H9 (cell line): ENCODE results near the gene HPCAL1. TPM values are rescaled to one million over a fixed set of nuclear protein-coding genes. Genes with fewer than 3 reads are reported as not detected.

Experiments
- DNase-seq: peaks from one replicate; pipeline ENCODE4 v3.0.0-alpha.2; 2017
- H2AFZ ChIP-seq: one replicate; pipeline ENCODE4 v1.6.1; 2013; ENCODE audit warnings: mild to moderate bottlenecking, low read length, control low read depth, moderate library complexity
- H2AK5ac ChIP-seq: 2 replicates; pipeline ENCODE4 v1.6.1; 2013; ENCODE audit warnings: low read length, control low read depth, mixed read lengths; ENCODE audit not compliant: insufficient read length
- H2BK120ac ChIP-seq: one replicate; pipeline ENCODE4 v1.6.1; 2013; ENCODE audit warnings: low read depth, mild to moderate bottlenecking, low read length, control low read depth, inconsistent platforms; ENCODE audit not compliant: poor library complexity, severe bottlenecking
- H2BK12ac ChIP-seq: 2 replicates; pipeline ENCODE4 v1.6.1; 2013; ENCODE audit warnings: low read length, control low read depth, mixed read lengths, low read depth; ENCODE audit not compliant: insufficient read length
- H2BK15ac ChIP-seq: 2 replicates; pipeline ENCODE4 v1.6.1; 2013; ENCODE audit warnings: low read depth, low read length, control low read depth
- H2BK20ac ChIP-seq: one replicate; pipeline ENCODE4 v1.6.1; 2013; ENCODE audit warnings: low read depth, mild to moderate bottlenecking, low read length, control low read depth, inconsistent platforms; ENCODE audit not compliant: poor library complexity, severe bottlenecking
- H2BK5ac ChIP-seq: 2 replicates; pipeline ENCODE4 v1.6.1; 2013; ENCODE audit warnings: low read length, control low read depth, mixed read lengths; ENCODE audit not compliant: insufficient read length
- H3K14ac ChIP-seq: 2 replicates; pipeline ENCODE4 v1.6.1; 2013; ENCODE audit warnings: low read length, control low read depth; ENCODE audit not compliant: insufficient read depth
- H3K18ac ChIP-seq: 2 replicates; pipeline ENCODE4 v1.6.1; 2013; ENCODE audit warnings: low read depth, mild to moderate bottlenecking, mixed read lengths, low read length, control low read depth; ENCODE audit not compliant: insufficient read length
- H3K23ac ChIP-seq: 2 replicates; pipeline ENCODE4 v1.6.1; 2013; ENCODE audit warnings: low read length, control low read depth, mixed read lengths, low read depth; ENCODE audit not compliant: insufficient read length
- H3K23me2 ChIP-seq: 2 replicates; pipeline ENCODE4 v1.6.1; 2013; ENCODE audit warnings: low read depth, mild to moderate bottlenecking, mixed read lengths, low read length, control low read depth; ENCODE audit not compliant: insufficient read length, poor library complexity, severe bottlenecking
- H3K27ac ChIP-seq: 2 replicates; pipeline ENCODE4 v1.5.1; 2013; ENCODE audit warnings: low read length, control low read depth, mixed read lengths, low read depth; ENCODE audit not compliant: insufficient read length
- H3K27me3 ChIP-seq: 2 replicates; pipeline ENCODE4 v1.6.1; 2013; ENCODE audit warnings: low read length, control low read depth, inconsistent platforms; ENCODE audit not compliant: insufficient read depth
- H3K4ac ChIP-seq: 2 replicates; pipeline ENCODE4 v1.6.1; 2013; ENCODE audit warnings: low read depth, mild to moderate bottlenecking, control low read depth, inconsistent platforms, low read length, moderate library complexity
- H3K4me1 ChIP-seq: 2 replicates; pipeline ENCODE4 v1.6.1; 2013; ENCODE audit warnings: low read length, control low read depth, inconsistent platforms; ENCODE audit not compliant: insufficient read depth
- H3K4me2 ChIP-seq: 2 replicates; pipeline ENCODE4 v1.6.1; 2013; ENCODE audit warnings: low read length, control low read depth, mixed read lengths; ENCODE audit not compliant: insufficient read length, insufficient read depth
- H3K56ac ChIP-seq: 2 replicates; pipeline ENCODE4 v1.6.1; 2013; ENCODE audit warnings: low read depth, mild to moderate bottlenecking, mixed read lengths, low read length, control low read depth; ENCODE audit not compliant: insufficient read length
- H3K79me1 ChIP-seq: 2 replicates; pipeline ENCODE4 v1.6.1; 2013; ENCODE audit warnings: low read depth, mild to moderate bottlenecking, moderate library complexity, low read length, control low read depth, inconsistent platforms; ENCODE audit not compliant: insufficient read depth, poor library complexity, severe bottlenecking
- H3K79me2 ChIP-seq: 2 replicates; pipeline ENCODE4 v1.6.1; 2013; ENCODE audit warnings: low read length, control low read depth, inconsistent platforms; ENCODE audit not compliant: insufficient read depth
- H3K9ac ChIP-seq: 2 replicates; pipeline ENCODE4 v1.6.1; 2013; ENCODE audit warnings: low read length, control low read depth, mixed read lengths; ENCODE audit not compliant: insufficient read length; ENCODE audit errors: extremely low read depth
- H3K9me3 ChIP-seq: one replicate; pipeline ENCODE4 v1.6.1; 2013; ENCODE audit warnings: low read depth, low read length, inconsistent platforms; ENCODE audit not compliant: control insufficient read depth
- H3T11ph ChIP-seq: one replicate; pipeline ENCODE4 v1.6.1; 2013; ENCODE audit warnings: mild to moderate bottlenecking, low read length, control low read depth, inconsistent platforms
- H4K20me1 ChIP-seq: one replicate; pipeline ENCODE4 v1.6.1; 2013; ENCODE audit not compliant: control insufficient read depth, insufficient read length, insufficient read depth
- H4K5ac ChIP-seq: 2 replicates; pipeline ENCODE4 v1.6.1; 2013; ENCODE audit warnings: low read depth, mild to moderate bottlenecking, mixed read lengths, low read length, control low read depth; ENCODE audit not compliant: insufficient read length
- H4K8ac ChIP-seq: replicated peaks from 2 replicates; pipeline ENCODE4 v1.6.1; 2013; ENCODE audit warnings: low read length, control low read depth, mixed read lengths, low read depth; ENCODE audit not compliant: insufficient read length
- H4K91ac ChIP-seq: 2 replicates; pipeline ENCODE4 v1.6.1; 2013; ENCODE audit warnings: low read depth, mild to moderate bottlenecking, moderate library complexity, mixed read lengths, low read length, control low read depth; ENCODE audit not compliant: insufficient read length
- H3K27ac Mint-ChIP-seq, 3 experiments: 2 replicates in 2 of 3; 3 replicates in 1 of 3; pipeline ENCODE4 v1.8.0; 2020 to 2021; ENCODE audit warnings: mixed read lengths in 3 of 3, mild to moderate bottlenecking in 1 of 3, moderate library complexity in 1 of 3
- H3K27me3 Mint-ChIP-seq: 2 replicates; pipeline ENCODE4 v1.8.0; 2021; ENCODE audit warnings: low read depth, mild to moderate bottlenecking, moderate library complexity, mixed read lengths
- H3K36me3 Mint-ChIP-seq, 3 experiments: 2 replicates in 2 of 3; 3 replicates in 1 of 3; pipeline ENCODE4 v1.8.0; 2020 to 2021; ENCODE audit warnings: low read depth in 3 of 3, mixed read lengths in 3 of 3; ENCODE audit not compliant: insufficient read depth in 1 of 3
- H3K4me1 Mint-ChIP-seq, 2 experiments: 2 replicates each; pipeline ENCODE4 v1.8.0; 2020; ENCODE audit warnings: mixed read lengths in 2 of 2
- H3K4me3 Mint-ChIP-seq, 2 experiments: 2 replicates in 1 of 2; 3 replicates in 1 of 2; pipeline ENCODE4 v1.8.0; 2020 to 2021; ENCODE audit warnings: mild to moderate bottlenecking in 2 of 2, mixed read lengths in 2 of 2, moderate library complexity in 1 of 2
- H3K9me3 Mint-ChIP-seq, 2 experiments: 2 replicates in 1 of 2; 3 replicates in 1 of 2; pipeline ENCODE4 v1.8.0; 2020; ENCODE audit warnings: mild to moderate bottlenecking in 2 of 2, mixed read lengths in 2 of 2, moderate library complexity in 1 of 2
- CTCF ChIP-seq: fragments of 200-600 bp; sonication (generic); conservative IDR thresholded peaks from 3 replicates; pipeline ENCODE4 v1.8.0; 2021; ENCODE audit warnings: antibody characterized with exemption, mild to moderate bottlenecking
- WGBS: extraction: QIAGEN DNeasy Blood & Tissue Kit; methylation state at CpG from one replicate; pipeline ENCODE4 v1.1.7; 2013; ENCODE audit warnings: missing lambda C conversion rate, low lambda C conversion rate, mixed read lengths; ENCODE audit not compliant: insufficient read length; ENCODE audit errors: extremely low coverage; 5-methylcytosine and 5-hydroxymethylcytosine counted together
- total RNA-seq: library from RNA; stranded (reverse); gene quantifications from 2 replicates; pipeline ENCODE4 v1.2.1, GENCODE V29; 2021

HPCAL1 gene
- total RNA-seq, 1 experiment from 2014 or later: 4.7 TPM

- Histone ChIP-seq H3T11ph (no peak overlapping the region), H3K23ac (no peak overlapping the region), H4K20me1 (no peaks in the 10 kb centered on the region), H3K56ac (no peak overlapping the region), H3K9me3 (no peaks in the 10 kb centered on the region), H3K27me3 (no peaks in the 10 kb centered on the region), H2BK15ac (no peak overlapping the region), H4K5ac (no peak overlapping the region), H3K4me1 (no peaks in the 10 kb centered on the region), H4K8ac (no peak overlapping the region), H2AFZ (no peak overlapping the region), H3K79me1 (no peaks in the 10 kb centered on the region), H3K27ac (no peak overlapping the region), H4K91ac (no peak overlapping the region), H2BK20ac (no peak overlapping the region), H3K23me2 (no peaks in the 10 kb centered on the region), H2BK5ac (no peak overlapping the region), H3K14ac (no peak overlapping the region), H3K9ac (no peak overlapping the region), H3K79me2 (no peaks in the 10 kb centered on the region), H2AK5ac (no peak overlapping the region), H2BK120ac (no peak overlapping the region), H3K18ac (no peak overlapping the region), H3K4ac (no peak overlapping the region), H2BK12ac (no peak overlapping the region), H3K4me2 (no peak overlapping the region)
- no peaks in the 10 kb centered on the region for H3K36me3 Mint-ChIP-seq
- H3K27ac Mint-ChIP-seq: no peak overlapping the region
- peaks cover 3% of the 10 kb centered on the region for H3K27me3 Mint-ChIP-seq
- TF ChIP-seq CTCF: no peak
- no CpG with 5 or more reads among the region's 15 CpGs for WGBS
- H3K9me3 Mint-ChIP-seq: no peaks in the 10 kb centered on the region; a peak in 1 of 5 replicates
- no peak for DNase-seq
- no peak overlapping the region for H3K4me3 Mint-ChIP-seq
- H3K4me1 Mint-ChIP-seq: peaks cover 3 to 11% of the 10 kb centered on the region in 2 experiments
These were observed 46.6 kb upstream of the HPCAL1 start for GRCh38 chr2:10256031-10256514.
